Measurements from ENCODE around the gene ARFIP2.

Gene ARFIP2

GRCh38 chr11:6482441-6482840, 1.3 kb upstream of the ARFIP2 start:
- no peak for DNase-seq (ENCODE audit: low read depth in 1 of 2, low spot score in 1 of 2)

GRCh38 chr11:6481924-6482275, 769 bp upstream of the ARFIP2 start:
- no peak for DNase-seq (ENCODE audit: low read depth in 1 of 2, low spot score in 1 of 2)

GRCh38 chr11:6480299-6480914, 724 bp downstream of the ARFIP2 start:
- DNase-seq (ENCODE audit: low read depth in 1 of 2, low spot score in 1 of 2), result no peak

- no peak for DNase-seq (ENCODE audit: low read depth in 1 of 2, low spot score in 1 of 2)
These were observed 4.6 kb downstream of the ARFIP2 start for GRCh38 chr11:6476571-6476970.

GRCh38 chr11:6475936-6476335, 5.2 kb downstream of the ARFIP2 start:
- no peak for DNase-seq (ENCODE audit: low read depth in 1 of 2, low spot score in 1 of 2)

- no peak for DNase-seq (ENCODE audit: low read depth in 1 of 2, low spot score in 1 of 2)
These were observed 6.2 kb downstream of the ARFIP2 start for GRCh38 chr11:6474806-6475500.

- DNase-seq (ENCODE audit: low read depth in 1 of 2, low spot score in 1 of 2), result no peak
These were observed 6.7 kb downstream of the ARFIP2 start for GRCh38 chr11:6474413-6474792.

GRCh38 chr11:6473451-6474412, 7.4 kb downstream of the ARFIP2 start, which contains the start of gene TRIM3:
TRIM3 (minus strand) TSS chr11:6473941; CDS start chr11:6465695, 8,246 bp downstream.
- DNase-seq (ENCODE audit: low read depth in 1 of 2, low spot score in 1 of 2), result peak; percentile 49 to 57

GRCh38 chr11:6472934-6473333, 8.2 kb downstream of the ARFIP2 start:
- no peak for DNase-seq (ENCODE audit: low read depth in 1 of 2, low spot score in 1 of 2)

GRCh38 chr11:6469599-6469998, 11.5 kb downstream of the ARFIP2 start:
- DNase-seq (ENCODE audit: low read depth in 1 of 2, low spot score in 1 of 2), result no peak

- DNase-seq (ENCODE audit: low read depth in 1 of 2, low spot score in 1 of 2), result no peak
These were observed 12.2 kb downstream of the ARFIP2 start for GRCh38 chr11:6468712-6469495.

GRCh38 chr11:6459099-6459450, 22.1 kb downstream of the ARFIP2 start:
- no peak for DNase-seq (ENCODE audit: low read depth in 1 of 2, low spot score in 1 of 2)

GRCh38 chr11:6458352-6459098, 22.6 kb downstream of the ARFIP2 start:
- DNase-seq (ENCODE audit: low read depth in 1 of 2, low spot score in 1 of 2), result no peak

- DNase-seq (ENCODE audit: low read depth in 1 of 2, low spot score in 1 of 2), result no peak
These were observed 23.4 kb downstream of the ARFIP2 start for GRCh38 chr11:6457581-6458320.

GRCh38 chr11:6456361-6457073, 24.6 kb downstream of the ARFIP2 start:
- no peak for DNase-seq (ENCODE audit: low read depth in 1 of 2, low spot score in 1 of 2)

GRCh38 chr11:6455070-6455469, 26.1 kb downstream of the ARFIP2 start:
- DNase-seq (ENCODE audit: low read depth in 1 of 2, low spot score in 1 of 2), result no peak

- no peak for DNase-seq (ENCODE audit: low read depth in 1 of 2, low spot score in 1 of 2)
These were observed 28.0 kb downstream of the ARFIP2 start for GRCh38 chr11:6453152-6453551.

GRCh38 chr11:6452219-6452618, 28.9 kb downstream of the ARFIP2 start:
- no peak for DNase-seq (ENCODE audit: low read depth in 1 of 2, low spot score in 1 of 2)

- DNase-seq (ENCODE audit: low read depth in 1 of 2, low spot score in 1 of 2), result no peak
These were observed 32.6 kb downstream of the ARFIP2 start for GRCh38 chr11:6448574-6448973.
